GM19043 (cell line): ENCODE measurements around the gene NFAM1.

ENCODE experiments used
- ATAC-seq: cut with Tn5 transposase; IDR thresholded peaks from one replicate; pipeline ENCODE4 v1.9.1; 2021; ENCODE audit warnings: low read depth; ENCODE audit not compliant: unreplicated experiment

The NFAM1 gene

DNA sequence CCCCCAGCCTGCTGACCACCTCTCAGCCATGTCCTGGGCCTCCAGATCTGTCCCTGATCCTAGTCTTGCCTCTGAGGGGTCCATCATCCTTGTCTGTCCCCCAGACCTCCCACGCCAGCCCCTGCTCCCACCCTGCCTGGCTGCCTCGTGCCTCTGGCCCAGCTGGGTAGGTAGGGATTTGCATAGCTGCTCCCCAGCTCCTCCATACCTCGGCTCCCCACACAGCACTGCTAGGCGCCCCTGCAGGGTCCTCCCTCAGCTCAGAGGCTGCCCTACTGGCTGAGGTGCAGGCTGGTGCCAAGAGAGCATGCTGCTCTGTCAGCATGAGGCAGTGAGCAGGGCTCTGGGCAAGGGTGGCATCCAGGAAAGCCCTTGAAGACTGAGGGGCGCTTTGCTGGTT, 47.7 kb downstream of the NFAM1 start:
- no peak for ATAC-seq

DNA sequence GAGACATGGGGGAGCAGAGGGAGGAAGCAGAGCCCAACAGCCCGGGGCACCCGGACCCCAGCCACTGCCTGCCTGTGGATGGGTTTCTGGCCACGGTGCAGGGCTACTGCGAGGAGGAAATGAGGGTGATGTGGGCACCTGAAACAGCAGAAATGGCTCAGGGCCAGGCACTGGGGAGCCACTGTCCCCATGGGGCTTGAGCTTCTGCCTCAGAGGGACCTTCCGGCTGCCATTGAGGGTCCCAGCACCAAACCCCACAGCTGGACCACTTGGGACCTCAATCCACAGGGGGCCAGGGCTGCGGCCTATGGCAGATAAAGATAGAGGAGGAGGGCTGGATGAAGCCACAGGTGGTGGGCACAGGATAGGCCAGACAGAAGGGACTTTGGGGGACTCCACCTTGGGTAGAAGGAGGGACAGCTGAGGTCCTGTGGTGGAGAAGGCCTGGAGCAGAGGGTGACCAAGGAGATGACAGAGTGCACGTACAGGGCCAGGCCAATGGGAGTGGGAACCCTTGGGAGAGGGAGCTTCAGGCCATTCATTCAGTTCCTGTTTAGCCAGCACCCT, 48.3 kb downstream of the NFAM1 start:
- ATAC-seq: no peak

DNA sequence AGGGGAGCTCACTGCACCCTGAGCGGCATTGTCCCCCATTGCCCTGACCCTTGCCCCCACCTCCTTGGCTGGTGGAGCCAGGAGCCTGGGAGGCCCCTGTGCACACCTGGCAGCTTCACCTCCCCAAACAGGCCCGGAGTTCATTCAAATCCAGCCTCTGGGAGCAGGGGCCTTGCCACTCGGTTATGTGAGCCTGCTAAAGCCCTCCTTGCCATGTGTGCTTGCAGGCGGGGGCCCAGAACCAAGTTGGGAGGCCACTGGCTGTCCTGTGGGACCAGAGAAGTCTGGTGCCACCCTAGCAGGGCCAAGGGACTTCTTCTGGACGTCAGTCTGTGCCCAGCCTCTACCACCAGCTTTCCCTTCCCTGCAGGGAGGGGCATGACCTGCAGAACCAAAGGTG, 48.9 kb downstream of the NFAM1 start:
- ATAC-seq: no peak

DNA sequence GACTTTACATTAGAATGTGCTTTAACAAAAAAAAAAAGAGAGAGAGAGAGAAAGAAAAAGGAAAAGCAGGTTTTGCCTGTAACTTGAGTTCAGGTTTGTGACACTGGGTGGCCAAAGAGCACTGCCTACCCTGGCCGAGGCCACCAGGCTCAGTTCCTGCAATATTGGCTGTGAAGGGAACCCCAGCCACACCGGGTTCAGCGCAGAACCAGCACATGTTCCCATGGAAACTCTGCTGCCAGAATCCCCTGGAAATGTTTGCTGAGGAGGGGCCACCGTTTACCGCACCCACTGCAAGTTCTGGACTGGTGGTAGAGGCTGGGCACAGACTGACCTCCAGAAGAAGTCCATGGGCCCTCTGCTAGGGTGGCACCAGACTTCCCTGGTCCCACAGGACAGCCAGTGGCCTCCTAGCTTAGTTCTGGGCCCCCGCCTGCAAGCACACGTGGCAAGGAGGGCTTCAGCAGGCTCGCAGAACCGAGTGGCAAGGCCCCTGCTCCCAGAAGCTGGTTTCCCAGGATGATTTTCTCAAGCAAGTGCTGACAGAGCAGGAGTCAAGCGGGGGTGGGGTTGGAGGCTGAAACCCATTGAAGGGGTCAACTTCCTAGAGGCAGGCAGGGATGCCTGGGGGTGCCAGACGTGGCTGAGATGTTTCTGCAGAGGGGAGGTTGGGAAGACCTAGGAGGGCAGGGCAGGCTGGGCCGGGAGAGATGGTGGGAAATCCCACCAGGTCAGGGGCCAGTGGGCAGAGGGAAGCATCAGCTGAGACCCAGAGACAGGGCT, 51.2 kb downstream of the NFAM1 start:
- ATAC-seq: no peak

DNA sequence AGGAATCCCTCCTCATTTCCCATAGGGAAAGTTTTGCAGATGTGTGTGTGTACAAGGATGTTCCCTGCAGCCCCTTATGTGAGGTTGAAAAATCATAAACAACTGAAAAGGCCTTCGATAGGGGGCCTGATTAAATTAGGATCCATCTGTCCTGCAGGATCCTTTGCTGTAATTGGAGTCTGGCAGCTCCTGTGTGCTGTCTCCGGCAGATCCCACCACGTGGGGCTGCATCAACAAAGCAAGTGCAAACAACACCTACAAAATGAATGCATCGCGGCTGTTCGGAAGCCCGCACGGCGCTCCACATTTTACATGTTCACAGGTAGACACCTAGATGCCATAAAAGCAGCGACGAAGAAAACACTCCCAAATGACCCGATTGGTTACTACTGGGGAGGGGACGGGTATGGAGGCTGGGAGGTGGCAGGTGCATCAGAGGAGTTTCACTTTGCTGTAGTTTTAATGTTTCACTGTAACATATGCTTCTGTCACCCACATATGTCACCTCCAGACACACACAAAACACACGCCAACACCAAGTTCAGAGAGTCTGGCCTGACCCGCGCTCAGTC, 52.2 kb downstream of the NFAM1 start:
- no peak for ATAC-seq

DNA sequence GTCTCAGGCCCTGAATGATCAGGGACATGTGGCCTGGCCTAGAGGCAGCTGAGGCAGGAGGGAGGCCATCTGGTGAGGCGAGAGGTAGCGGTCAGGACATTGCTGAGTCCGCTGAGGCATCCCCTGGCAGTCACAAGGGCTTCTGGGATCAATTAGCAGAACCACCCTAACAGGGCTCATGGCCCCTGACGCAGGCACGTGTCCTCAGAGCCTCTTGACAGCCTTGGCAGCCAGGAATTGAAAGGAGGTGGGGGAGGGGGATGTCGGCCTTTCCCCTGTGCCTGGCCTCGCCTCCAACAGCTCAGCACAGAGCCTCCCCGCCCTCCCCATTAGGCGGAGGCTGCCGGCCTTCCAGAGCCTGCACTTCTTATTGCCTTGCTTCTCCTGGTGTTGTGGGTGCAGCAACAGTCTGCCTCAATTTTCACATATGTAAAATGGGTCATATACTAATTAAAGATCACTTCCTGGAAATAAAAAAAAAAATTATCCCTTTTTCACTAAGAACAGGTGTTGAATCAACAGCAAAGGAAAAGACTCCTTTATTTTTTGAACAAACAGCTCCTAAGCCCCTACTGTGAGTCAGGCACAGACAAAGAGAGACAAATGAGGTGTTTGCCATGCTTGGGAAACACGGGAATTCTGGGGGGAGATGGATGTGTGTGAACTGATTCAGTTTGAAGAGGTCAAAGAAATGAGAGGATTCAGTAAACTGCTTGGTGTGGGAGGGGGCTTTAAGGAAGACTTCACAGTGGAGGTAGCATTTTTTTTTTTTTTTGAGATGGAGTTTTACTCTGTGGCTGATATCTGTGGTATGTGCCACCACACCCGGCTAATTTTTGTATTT, 55.3 kb downstream of the NFAM1 start:
- ATAC-seq: no peak

DNA sequence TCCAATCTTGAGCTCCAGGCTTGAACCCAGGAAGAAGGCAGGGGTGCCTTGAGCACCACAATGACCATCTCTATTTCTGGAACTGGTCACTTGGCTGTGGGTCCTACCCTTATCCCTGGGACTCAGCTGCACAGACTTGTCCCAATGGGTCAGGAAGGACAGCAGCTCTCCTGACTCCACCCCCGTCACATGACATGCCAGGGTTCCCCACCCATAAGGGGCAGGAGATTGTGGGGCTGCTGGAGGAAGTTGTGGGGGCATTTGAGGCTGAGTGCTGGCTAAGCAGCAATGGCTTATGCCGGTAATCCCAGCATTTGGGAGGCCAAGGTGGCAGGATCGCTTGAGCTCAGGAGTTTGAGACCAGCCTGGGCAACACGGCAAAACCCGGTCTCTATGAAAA, 56.2 kb downstream of the NFAM1 start:
- ATAC-seq: no peak

DNA sequence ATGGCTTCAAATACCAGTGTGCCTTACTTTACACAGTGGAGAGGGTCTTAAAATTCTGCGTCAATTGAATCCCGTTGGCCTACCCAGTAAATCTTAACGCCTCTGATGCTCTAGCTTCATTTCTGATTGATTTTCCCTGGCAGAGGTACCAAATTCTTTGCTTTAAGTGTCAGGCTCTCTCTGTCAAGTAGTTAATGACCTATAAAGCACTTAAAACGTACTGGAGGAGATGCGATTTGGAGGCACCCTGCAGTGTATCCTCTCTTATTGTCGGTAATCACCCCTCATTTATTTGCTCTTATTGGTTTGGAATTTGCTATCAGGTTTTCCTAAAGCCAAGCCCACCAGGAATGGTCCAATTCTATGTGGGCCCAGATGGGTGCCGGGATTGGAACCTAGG, 59.2 kb downstream of the NFAM1 start:
- ATAC-seq: no peak

DNA sequence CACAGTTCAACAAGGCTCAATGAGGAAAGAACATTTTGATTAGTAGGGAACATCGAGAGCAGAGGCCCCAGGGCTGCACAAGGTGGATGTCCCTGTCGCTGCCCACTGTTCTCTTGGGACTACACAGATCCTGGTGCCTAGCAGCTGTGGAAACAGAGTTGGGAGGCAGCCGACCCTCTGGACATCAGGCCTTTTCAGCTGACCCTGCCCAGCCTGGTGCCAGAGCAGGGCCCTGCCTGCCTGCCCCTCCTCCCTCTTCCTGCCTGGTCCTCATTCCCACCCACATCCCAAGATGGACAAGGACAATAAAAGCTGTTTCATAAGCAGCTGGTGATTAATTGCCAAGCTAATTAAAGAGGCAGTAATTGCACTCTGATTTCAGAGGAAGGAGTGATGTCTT, 60.7 kb downstream of the NFAM1 start:
- no peak for ATAC-seq

DNA sequence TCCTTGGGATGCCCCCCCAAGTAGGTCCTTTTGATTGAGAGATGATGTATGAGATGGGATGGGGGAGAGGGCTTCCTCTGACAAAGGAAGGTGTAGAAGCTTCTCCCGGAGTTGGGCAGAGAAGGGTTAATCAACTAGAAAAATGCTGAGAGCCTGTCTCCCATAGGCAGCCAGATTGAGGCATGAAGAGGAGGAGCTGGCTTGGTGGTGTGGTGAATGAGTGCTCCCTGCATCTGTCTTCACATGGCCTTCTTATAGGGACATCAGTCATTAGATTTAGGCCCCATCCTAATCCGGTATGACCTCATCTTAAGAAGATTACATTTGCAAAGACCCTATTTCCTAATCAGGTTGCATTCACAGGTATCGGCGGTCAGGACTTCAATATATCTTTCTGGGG, 61.1 kb downstream of the NFAM1 start:
- ATAC-seq: no peak

DNA sequence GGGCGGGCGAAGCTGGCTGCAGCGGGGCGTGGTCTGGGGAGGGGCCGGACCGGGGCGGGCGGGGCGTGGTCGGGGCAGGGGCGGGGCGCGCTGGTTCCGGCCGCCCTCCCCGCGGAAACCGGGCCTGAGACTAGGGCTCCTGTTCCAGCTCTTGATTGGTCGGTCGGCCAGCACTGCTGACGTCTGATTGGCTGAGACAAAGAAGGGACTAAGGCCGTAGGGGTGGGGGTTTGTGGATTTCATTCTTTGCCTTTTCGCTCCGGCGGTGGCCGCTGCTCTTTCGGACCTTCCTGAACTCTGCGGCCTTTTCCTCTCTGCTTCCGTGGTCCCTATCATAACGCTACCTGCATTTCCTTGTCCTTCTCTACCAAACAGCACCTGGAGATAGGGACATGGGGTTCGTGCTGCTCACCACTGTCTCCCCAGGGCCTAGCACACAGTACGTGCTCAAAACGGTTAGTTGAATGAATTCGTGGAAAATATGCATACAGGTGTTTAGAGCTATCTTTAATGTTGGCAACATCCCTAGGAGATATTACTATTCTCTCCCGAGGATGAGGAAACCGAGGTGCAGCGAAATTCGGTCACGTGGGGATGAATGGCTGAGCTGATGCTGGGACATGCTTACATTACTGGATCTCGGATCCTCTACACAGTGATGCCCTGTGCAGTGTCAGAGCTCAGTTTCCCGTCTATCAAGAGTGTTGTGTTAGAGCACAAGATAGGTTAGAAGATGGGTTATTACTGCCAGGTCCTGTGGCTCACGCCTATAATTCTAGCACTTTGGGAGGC, 62.8 kb downstream of the NFAM1 start:
- peak; percentile 94 for ATAC-seq

DNA sequence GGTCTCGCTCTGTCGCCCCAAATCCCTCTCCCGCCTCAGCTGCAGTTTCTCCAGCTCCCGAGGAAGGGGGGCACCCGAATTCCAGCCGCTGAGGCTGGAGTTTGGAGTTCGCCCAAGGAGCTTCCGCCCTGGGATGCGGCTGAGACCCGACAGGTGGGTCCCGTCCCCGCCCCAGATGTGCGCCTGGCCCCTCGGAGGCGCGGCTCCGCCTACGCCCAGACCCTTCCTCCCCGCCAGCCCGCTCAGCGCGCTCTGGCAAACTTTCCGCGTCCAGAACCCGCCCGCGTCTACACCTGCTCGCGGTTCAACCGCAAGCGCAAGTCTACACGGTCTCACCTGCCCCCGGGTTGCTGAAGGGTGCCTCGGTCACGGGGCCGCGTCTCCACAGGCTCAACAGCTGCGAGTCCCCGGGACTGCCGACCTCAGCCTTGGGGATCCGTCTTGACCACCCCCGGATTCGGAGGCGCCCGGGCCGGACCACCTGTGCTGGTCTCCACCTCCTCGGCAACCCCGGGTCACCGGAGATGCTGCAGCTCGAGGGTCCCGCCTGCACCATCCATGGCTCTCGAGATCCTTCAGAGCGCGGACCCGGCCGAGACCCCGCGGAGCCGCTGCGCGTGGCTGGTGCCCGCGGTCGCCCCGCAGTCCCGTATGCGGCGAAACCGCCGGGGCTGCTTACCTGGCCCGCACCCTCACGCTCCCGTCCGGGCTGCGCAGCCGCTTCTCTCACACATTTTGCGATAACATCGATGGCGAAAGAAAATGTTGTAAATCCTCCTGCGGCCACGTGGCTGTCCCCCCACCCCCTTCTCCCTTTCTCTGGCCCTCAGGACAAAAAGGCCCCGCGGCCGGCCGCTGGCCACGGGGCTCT, 63.6 kb downstream of the NFAM1 start:
- peak; percentile 20 for ATAC-seq

DNA sequence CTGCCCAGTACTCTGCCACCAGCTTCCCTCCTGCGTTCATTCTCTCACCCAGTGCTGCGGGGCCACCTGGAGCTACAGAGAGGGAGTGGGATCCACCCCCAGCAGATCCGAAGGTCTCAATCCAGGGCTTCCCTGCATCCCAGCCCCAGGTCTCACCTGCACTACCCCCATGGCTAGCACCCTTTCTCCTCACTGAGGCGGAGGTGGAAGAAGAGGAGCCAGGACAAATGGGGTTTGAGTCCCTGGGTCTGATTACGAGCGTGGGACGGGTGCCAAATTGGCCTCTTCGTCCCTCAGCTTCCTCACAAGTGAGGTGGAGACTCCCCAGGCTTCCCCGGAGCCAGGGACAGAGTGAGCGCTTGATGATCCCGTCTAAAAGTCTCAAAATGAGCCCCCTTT, 64.2 kb downstream of the NFAM1 start:
- no peak for ATAC-seq

DNA sequence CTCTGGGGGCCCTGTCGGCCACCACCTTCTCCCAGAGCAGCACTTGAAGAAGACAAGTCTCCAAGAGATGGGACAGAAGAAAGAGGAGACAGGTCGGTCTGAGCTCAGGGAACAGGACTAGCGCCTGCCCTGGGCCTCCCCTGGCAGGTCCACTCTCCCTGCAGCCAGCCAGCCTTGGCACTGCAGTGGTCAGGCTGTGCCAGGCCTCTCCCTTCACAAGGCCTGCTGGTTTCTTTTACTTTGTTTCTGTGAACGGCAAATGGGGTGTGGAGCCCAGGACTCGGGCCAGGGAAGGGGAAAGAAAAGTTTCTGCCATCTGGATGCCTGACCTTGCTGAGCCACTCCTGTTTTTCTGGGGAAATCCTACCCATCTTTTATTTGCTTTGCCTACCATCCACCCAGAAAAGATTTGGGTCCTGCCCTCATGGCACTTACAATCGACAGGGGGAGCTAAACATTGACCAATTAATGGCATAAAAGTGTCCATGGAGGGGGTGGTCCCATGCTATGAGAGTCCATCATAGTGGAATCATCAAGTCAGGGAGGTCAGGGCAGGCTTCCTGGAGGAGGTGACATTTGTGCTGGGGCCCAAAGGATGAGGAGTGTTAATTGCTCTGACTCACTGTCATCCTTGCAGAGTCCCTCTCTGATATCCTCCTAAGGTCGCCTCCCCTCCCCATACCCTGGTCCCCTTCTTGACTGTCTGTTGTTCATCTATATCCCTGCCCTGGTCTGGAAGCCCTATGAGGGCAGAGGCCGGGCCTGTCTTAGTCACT, 65.2 kb downstream of the NFAM1 start:
- ATAC-seq: no peak

DNA sequence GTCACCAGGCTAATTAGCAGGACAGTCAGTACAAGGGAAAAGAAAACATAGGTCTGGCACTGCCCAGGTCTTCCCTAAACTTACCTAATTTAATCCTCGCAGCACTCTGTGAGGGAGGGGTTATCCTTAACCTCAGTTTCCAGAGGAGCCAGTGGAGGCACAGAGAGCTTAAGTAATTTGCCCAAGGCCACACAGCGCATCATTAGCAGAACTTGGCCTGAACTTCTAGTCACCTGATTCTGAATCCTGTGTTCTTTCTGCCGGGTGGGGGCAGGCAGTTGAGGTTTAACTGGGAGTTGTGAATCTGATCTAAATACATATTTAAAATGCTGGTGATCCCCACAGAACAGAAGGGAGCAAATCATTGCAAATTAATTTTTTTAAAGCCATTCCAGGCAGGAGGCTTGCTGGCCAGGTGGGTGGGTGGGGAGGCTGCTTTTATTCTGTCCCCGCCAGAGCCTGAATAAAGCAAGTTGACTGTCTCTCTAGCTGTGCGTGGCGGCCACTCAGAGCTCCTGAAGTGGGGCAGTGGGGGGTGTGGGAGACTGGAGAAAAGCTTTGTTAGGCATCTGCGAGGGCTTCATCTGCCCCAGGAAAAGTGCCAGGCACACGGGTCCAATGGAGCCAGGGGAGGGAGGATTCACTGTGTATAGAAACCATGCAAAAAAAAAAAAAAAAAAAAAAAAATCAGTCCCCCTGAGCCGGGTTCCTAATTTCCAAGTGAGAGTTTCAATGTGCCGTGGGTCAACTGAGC, 66.1 kb downstream of the NFAM1 start:
- no peak for ATAC-seq

DNA sequence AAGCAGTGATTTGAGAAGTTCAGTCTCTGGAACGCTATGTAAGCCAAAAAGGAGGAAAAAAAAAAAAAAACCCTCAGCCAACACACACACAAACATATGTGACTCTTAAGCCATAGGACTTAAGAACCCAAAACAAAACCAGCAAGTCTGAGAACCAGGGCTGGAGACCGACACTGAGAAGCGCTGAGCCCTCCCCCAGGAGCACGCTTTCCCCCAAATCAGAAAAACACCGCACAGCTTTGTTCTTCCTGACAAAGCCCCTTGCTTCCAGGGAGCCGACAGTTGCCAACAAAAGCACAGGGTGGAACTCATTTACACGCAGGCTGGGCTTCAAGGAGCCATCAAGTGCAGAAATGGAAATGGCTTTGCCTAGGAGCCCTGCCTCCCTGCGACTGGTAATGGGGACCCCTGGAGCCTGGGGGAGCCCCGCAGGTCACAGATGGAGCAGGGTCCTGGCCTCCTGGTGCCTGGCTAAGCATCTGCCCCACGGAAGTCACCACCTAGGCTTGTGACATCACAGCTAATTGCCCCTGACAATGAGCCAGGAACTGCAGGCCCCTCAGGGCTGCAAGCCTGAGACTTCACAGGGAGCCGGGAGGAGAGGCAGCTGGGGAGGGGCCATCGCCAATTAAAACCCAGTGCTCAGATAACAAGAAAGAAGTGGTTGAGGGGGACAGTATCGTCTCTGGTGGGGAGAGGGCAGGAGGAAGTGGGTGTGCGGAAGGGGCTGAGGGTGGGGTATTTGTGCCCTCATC, 66.9 kb downstream of the NFAM1 start:
- ATAC-seq: no peak

DNA sequence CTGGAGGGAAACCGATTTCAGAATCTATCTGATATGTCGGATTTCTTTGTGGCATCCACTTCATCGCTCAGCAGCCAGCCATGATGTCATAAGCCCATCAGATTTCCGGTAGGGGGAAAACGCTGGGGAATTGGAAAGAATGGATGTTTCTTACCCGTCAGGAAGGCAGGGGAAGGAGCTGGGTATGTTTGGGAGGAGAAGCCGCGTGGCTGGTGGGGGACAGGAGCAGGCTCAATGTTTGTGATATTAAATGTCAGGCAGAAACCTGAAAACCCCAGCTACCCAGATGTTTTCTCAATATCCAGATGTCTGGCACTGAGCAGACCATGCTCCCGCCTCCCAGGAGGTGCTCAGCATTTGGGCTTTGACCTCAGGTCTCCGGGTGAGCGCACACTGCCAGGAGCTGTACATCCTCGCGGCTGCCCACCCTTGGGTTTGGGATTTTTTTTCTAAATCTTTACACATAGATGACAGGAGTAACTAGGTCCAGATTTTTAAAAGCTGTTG, 67.5 kb downstream of the NFAM1 start:
- ATAC-seq: no peak
